22Rv1 (cell line): ENCODE results near the gene KCNH1.

ENCODE experiments used
- H3K27ac ChIP-seq: fragments of 450-650 bp; 2 replicates; pipeline ENCODE4 v1.5.1; 2017
- ZFX ChIP-seq: fragments of 450-650 bp; IDR thresholded peaks from 2 replicates; pipeline ENCODE4 v1.6.1; 2017; ENCODE audit warnings: antibody characterized with exemption, borderline replicate concordance
- TF ChIP-seq, protein P1 (sequence below): fragments of 450-650 bp; IDR thresholded peaks from 2 replicates; pipeline ENCODE4 v1.5.1; 2017; ENCODE audit warnings: mild to moderate bottlenecking

Gene KCNH1

DNA sequence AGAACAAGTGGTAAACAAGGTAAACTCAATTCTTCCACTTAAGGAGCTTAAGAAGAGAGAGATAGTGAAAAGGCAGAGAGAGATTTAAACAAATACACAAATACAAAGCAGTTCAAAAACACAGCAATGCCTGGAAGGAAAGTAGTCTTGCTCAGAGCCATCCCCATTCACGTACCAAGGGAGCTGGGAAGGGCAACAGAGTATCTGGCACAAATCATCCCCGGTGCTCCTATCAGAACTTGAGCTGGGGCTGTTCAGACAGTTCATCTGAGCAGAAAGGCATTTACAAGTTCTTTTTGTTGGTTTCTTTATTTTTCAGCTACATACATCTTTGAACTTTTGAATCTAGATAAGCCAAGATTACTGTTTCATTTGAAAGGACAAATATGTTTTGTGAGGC is 233.9 kb downstream of the KCNH1 start:
- TF ChIP-seq ZFX = no peak
- TF ChIP-seq, protein P1, sequence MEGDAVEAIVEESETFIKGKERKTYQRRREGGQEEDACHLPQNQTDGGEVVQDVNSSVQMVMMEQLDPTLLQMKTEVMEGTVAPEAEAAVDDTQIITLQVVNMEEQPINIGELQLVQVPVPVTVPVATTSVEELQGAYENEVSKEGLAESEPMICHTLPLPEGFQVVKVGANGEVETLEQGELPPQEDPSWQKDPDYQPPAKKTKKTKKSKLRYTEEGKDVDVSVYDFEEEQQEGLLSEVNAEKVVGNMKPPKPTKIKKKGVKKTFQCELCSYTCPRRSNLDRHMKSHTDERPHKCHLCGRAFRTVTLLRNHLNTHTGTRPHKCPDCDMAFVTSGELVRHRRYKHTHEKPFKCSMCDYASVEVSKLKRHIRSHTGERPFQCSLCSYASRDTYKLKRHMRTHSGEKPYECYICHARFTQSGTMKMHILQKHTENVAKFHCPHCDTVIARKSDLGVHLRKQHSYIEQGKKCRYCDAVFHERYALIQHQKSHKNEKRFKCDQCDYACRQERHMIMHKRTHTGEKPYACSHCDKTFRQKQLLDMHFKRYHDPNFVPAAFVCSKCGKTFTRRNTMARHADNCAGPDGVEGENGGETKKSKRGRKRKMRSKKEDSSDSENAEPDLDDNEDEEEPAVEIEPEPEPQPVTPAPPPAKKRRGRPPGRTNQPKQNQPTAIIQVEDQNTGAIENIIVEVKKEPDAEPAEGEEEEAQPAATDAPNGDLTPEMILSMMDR = no peak
- H3K27ac ChIP-seq = no peak overlapping the region

GRCh38 chr1:210899676-210900075 is 234.3 kb downstream of the KCNH1 start:
- TF ChIP-seq, protein P1 = no peak
- no peak for TF ChIP-seq ZFX
- H3K27ac ChIP-seq = no peak overlapping the region

GRCh38 chr1:210898473-210898872 is 235.5 kb downstream of the KCNH1 start:
- TF ChIP-seq, protein P1 = no peak
- TF ChIP-seq ZFX = no peak
- no peak overlapping the region for H3K27ac ChIP-seq

- TF ChIP-seq, protein P1 = no peak
- TF ChIP-seq ZFX = no peak
- no peak overlapping the region for H3K27ac ChIP-seq
Observed at GRCh38 chr1:210883821-210884220, 250.1 kb downstream of the KCNH1 start.

DNA sequence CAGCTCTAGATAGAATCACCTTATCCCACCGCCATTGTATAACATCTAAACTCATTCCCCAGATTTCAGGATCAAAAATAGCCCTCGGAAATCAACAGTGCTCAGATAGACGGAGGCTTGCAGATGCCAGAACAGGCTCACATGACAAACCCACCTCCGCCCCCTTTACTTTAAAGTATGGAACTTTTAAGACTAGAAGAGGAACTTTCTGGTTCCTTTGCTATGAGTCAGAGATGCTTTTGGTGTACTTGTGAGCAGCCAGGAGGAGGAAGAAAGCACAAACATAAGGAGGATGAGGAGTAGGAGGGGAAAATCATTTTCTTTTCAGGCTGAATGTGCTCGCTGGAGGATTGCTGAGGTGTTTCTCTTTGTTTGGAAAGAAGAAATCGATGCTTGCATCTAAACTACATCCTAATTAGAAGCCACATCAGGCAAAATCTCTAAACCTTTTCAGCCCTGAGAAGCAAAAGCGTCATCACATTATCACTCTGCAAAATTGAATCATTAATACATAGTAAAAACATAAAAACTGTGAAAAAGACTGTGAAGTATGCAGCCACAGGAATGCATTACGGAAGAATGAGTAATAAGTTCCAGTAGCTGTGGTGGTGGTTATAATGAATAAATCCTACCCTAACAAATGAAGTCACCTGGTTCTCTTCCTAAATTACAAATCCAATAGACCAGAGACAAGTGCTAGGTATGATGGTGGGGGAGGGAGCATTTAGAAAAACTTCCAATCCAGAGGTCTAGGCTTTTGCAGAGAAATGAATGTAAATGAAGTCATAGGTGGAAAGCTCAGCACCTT is 251.3 kb downstream of the KCNH1 start:
- TF ChIP-seq, protein P1 = no peak
- no peak for TF ChIP-seq ZFX
- no peak overlapping the region for H3K27ac ChIP-seq

GRCh38 chr1:210878564-210878963 is 255.4 kb downstream of the KCNH1 start:
- no peak overlapping the region for H3K27ac ChIP-seq
- TF ChIP-seq, protein P1 = no peak
- no peak for TF ChIP-seq ZFX

DNA sequence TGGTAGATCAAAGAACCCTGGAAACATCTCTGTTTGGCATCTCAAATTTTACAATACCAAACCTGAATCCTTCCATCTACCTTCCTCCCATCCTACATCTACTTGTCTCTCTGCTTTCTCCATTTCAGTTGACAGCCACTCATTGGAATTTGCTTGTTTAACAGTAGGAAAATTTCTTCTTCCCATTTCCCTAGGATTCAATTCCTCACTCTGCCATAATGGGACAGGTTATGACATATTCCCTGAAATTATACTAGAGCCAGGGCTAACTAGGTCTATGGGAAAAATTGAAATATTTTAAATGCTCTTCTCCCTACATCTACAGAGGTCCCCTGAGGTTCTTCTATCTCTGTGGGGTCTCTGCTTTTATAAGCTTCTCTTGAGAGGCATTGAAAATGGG is 257.7 kb downstream of the KCNH1 start:
- H3K27ac ChIP-seq = no peak overlapping the region
- TF ChIP-seq ZFX = no peak
- TF ChIP-seq, protein P1 = no peak
